HG02759 (cell line): ENCODE results near the gene METAP2.
"Not testable (repeated sequence)": the region's sequence is repeated elsewhere in the genome, so short reads cannot be mapped to it uniquely, and the experiment has no call there.

Experiments
- ATAC-seq: cut with Tn5 transposase; IDR thresholded peaks from one replicate; pipeline ENCODE4 v1.9.1; 2021; ENCODE audit warnings: mild to moderate bottlenecking, moderate library complexity; ENCODE audit not compliant: unreplicated experiment

METAP2 gene

GRCh38 chr12:95462081-95462480 lies 11.9 kb upstream of the METAP2 start:
- no peak for ATAC-seq

GRCh38 chr12:95462551-95462950 lies 11.4 kb upstream of the METAP2 start:
- no peak for ATAC-seq

GRCh38 chr12:95463050-95463449 lies 10.9 kb upstream of the METAP2 start:
- ATAC-seq = no peak

DNA sequence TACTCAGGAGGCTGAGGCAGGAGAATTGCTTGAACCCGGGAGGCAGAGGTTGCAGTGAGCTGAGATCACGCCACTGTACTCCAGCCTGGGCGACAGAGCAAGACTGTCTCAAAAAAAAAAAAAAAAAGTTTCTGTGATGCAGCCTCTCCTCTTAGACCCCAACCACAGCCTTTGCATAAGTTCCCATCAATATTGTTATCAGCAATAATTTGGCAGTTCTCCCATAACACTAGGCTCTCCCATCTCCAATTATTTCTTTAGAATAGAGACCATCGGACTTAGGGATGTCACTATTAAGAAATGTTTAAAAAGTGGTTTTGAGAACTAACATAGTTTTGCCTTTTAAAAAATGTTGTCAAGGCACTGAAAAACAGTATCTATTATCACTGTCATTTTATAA lies 10.2 kb upstream of the METAP2 start:
- not testable (repeated sequence) for ATAC-seq

GRCh38 chr12:95465275-95465674 lies 8.7 kb upstream of the METAP2 start:
- no peak for ATAC-seq

- no peak for ATAC-seq
These were observed 3.7 kb upstream of the METAP2 start for GRCh38 chr12:95470300-95470699.

GRCh38 chr12:95473231-95473883 lies 595 bp upstream of the METAP2 start:
- peak; percentile 38 for ATAC-seq

- ATAC-seq = no peak
These were observed 657 bp downstream of the METAP2 start for GRCh38 chr12:95474660-95474958.

DNA sequence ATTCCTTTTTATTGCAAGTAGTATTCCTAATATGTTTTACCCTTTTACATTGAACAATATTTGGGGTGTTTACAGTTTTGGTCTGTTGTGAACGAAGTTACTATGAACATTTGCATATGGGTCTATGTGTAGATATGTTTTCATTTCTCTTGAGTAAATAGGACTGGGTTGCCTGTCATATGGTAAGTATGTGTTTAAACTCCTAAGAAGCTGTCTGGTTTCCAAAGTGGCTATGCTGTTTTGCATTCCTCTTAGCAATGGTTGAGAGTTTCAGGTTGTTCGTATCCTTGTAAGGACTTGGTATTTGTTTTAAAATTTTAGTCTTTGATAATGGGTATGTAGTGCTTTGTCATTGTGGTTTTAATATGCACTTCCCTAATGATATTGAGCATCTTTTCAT lies 6.3 kb downstream of the METAP2 start:
- ATAC-seq = no peak

GRCh38 chr12:95481072-95481471 lies 7.1 kb downstream of the METAP2 start:
- ATAC-seq = no peak

DNA sequence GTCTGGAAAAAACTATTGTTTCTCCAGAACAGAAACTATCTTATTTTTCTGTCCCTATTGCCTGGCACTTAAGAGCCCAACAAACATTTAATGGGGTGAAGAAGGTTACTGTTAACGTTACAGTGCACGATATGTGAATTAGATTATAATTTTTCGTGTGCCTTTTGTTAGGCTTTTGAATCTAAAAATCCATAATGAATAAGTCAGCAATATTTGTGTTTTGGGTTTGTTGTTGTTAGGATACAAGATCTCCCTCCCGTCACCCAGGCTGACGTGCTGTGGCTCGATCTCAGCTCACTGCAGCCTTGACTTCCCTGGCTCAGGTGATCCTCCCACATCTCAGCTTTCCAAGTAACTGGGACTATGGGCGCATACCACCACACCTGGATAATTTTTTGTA lies 7.9 kb downstream of the METAP2 start:
- ATAC-seq = no peak

- ATAC-seq = not testable (repeated sequence)
These were observed 8.6 kb downstream of the METAP2 start for GRCh38 chr12:95482564-95482963.

DNA sequence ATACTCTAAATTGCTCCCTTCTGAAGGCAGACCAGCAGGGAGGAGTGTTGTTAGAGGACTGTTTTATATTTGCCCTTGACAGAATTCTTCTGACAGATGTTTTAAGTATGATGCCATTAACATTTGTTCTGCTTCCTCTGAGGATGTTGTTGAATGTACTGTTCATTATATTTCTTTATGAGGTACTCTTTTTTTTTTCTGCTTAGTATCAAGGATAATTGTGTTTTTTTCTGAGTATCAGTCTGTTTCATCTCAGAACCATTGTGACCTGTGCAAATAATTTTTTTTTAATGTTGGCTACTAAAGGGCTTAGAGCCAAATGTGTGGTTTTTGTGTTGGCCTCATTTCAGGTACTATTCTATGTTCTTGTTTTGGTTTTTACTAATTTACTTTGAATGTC lies 10.6 kb downstream of the METAP2 start:
- no peak for ATAC-seq

GRCh38 chr12:95487024-95487423 lies 13.1 kb downstream of the METAP2 start:
- ATAC-seq = no peak

DNA sequence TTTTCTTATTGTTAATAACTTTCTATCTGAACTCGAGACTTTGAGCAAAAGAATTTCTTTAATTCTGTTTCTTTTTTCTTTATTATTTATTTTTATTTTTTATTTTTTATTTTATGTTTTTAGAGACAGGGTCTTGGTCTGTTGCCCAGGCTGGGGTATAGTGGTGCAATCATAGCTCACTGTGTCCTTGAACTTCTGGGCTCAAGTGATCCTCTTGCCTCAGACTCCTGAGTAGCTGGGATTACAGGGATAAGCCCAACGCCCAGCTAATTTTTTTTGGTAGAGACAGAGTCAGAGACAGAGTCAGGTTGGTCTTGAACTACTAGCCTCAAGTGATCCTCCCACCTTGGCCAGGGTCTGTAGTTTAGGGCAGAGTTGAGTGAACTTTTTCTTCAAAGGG lies 18.5 kb downstream of the METAP2 start:
- ATAC-seq = no peak

GRCh38 chr12:95494888-95495287 lies 20.9 kb downstream of the METAP2 start:
- ATAC-seq = no peak

DNA sequence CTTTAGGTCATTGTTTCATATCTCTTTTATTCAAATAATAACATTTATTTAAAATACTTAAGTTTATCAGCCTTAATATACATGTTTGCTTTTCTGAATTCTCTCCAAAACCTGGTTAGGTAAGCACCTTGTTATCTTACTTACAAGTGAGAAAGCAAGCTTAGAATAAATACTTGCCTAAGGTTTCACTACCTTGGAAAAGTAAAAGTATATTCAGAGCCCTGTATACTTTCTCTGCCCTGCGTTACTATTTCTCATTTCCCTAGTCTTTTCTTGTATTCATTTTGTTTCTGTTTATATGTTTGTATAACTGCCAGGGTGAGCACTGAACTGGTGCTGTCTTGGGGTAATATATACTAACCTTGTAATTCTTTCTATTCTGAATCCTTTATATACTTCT lies 21.5 kb downstream of the METAP2 start:
- no peak for ATAC-seq

DNA sequence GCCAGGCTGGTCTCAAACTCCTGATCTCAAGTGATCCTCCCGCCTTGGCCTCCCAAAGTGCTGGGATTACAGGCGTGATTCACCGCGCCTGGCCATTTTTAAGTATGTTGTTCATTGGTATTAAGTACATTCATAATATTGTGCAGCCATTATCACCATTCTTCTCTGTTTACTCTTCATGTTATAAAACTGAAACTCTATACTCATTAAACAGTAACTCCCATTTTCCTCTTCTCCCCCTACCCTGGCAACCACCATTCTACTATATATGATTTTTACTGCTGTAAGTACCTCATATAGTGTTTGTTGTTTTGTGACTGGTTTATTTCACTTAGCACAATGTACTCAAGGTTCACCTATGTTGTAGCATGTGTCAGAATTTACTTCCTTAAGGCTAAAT lies 23.1 kb downstream of the METAP2 start:
- ATAC-seq = no peak

DNA sequence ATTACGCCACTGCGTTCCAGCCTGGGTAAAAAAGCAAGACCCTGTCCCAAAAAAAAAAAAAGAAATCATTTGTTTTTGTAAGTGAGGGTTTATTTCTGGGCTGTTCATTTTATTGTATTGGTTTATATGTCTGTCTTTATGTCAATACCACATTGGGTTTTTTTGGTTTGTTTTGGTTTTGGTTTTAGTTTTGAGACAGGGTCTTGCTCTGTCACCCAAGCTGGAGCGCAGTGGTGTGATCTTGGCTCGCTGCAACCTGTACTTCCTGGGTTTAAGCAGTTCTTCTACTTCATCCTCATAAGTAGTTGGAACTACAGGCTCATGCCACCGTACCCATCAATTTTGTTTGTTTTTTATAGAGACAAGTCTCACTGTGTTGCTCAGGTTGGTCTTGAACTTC lies 25.0 kb downstream of the METAP2 start:
- ATAC-seq = no peak

DNA sequence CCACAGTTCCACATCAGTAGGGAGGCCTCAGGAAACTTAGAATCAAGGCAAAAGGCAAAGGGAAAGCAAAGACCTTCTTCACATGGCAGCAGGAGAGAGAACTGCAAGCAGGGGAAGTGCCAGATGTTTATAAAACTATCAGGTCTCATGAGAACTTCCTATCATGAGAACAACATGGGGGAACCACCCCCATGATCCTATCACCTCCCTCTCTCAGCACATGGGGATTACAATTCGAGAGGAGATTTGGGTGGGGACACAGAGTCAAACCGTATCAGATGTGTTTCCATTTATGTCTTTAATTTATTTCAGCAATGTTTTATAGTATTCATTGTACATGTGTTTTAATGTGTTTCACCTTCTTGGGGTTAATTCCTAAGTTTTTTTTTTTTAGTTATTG lies 25.8 kb downstream of the METAP2 start:
- no peak for ATAC-seq

- ATAC-seq = no peak
These were observed 30.2 kb downstream of the METAP2 start for GRCh38 chr12:95504140-95504539.

DNA sequence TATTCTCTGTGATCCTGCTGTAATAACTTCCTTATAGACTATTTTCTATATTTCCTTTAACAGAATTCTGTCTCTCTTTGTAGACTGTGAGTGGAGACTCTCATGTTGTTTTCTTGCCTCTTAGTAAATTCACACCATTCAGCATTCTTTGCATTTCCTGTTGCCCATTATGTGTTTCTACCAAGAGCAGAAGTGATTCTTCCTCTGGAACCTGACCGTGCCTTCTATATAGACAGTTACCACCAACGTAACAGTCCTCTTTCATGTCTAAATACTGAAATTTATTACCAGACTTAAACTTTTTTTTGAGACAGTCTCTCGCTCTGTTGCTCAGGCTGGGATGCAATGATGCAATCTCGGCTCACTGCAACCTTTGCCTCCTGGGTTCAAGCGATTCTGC lies 31.1 kb downstream of the METAP2 start:
- ATAC-seq = no peak

DNA sequence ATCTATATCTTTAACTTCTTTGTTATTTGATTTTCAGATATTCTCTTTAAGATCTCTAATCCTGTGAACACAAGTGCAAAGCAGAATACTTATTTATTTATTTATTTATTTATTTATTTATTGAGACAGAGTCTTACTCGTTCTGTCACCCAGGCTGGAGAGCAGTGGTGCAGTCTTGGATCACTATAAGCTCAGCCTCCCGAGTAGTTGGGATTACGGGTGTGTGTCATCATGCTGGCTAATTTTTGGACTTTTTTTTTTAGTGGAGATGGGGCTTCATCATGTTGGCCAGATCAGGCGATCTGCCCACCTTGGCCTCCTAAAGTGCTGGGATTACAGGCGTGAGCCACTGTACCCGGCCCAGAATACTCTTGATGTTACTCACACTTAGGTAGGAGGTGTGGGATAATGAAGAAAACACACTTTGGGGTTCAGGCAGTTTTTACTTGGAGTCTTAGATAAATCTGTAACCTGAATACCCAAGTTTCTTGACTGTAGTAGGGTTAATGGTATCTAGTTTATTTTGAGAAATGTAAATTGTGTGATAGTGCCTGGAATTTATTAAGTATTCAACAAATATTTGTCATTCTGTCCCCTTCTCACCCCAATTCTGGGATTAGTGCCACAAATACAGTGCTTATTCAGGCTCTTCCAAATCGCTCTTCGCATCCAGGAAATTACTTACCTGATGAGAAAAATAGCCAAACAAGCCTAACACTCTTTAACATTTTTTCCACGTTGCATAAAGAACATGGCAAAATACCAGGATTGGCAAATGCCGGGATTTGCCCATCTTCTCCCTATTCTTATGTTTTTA lies 33.0 kb downstream of the METAP2 start:
- no peak for ATAC-seq
